Fibroblast of lung (primary cell): ENCODE measurements around the gene TNFAIP8L3.

Experiments used
- EZH2 ChIP-seq: IDR thresholded peaks from 2 replicates; pipeline ENCODE4 v1.5.1; 2012; ENCODE audit warnings: low read length, control low read depth, mild to moderate bottlenecking; ENCODE audit errors: missing control alignments
- TF ChIP-seq, protein P1 (sequence below), 2 donors: IDR thresholded peaks in 1 of 2; conservative IDR thresholded peaks in 1 of 2; 1 replicate in 1 of 2; 2 replicates in 1 of 2; pipeline ENCODE4 v1.5.1; 2011 to 2012; ENCODE audit warnings: low read length in 2 of 2, control low read depth in 1 of 2, inconsistent platforms in 1 of 2, low read depth in 1 of 2, mild to moderate bottlenecking in 1 of 2

DNA sequence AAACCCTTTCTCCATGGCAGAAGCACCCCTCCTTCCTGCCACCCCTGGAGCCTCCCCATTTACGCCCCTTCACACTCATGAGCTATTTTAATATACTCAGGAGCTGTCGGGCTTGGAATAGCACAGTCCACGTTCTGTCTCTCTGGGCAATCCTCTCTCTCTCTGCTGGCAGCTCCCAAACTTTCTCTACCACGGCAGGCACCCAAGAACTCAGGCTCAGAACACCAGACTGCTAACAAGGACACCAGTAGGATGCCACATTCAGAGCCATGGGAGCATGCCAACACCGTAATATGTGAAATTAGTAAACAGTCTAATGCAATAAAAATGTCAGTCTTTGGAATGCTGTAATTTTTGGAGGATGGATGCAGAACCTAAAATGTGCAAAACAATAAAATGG is 19.3 kb downstream of the TNFAIP8L3 start:
- TF ChIP-seq, protein P1, sequence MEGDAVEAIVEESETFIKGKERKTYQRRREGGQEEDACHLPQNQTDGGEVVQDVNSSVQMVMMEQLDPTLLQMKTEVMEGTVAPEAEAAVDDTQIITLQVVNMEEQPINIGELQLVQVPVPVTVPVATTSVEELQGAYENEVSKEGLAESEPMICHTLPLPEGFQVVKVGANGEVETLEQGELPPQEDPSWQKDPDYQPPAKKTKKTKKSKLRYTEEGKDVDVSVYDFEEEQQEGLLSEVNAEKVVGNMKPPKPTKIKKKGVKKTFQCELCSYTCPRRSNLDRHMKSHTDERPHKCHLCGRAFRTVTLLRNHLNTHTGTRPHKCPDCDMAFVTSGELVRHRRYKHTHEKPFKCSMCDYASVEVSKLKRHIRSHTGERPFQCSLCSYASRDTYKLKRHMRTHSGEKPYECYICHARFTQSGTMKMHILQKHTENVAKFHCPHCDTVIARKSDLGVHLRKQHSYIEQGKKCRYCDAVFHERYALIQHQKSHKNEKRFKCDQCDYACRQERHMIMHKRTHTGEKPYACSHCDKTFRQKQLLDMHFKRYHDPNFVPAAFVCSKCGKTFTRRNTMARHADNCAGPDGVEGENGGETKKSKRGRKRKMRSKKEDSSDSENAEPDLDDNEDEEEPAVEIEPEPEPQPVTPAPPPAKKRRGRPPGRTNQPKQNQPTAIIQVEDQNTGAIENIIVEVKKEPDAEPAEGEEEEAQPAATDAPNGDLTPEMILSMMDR (conservative IDR thresholded peaks at IDR 0.05 in 1 of 2, IDR thresholded peaks at IDR 0.05 in 1 of 2; ENCODE audit: low read depth in 1 of 2, low read length in 2 of 2) = no peak
- TF ChIP-seq EZH2 = no peak
